GM21526 (cell line): ENCODE measurements around the gene RFK.

Experiments
- ATAC-seq: cut with Tn5 transposase; IDR thresholded peaks from one replicate; pipeline ENCODE4 v1.9.1; 2021; ENCODE audit warnings: moderate library complexity; ENCODE audit not compliant: unreplicated experiment, low FRiP score

RFK gene

DNA sequence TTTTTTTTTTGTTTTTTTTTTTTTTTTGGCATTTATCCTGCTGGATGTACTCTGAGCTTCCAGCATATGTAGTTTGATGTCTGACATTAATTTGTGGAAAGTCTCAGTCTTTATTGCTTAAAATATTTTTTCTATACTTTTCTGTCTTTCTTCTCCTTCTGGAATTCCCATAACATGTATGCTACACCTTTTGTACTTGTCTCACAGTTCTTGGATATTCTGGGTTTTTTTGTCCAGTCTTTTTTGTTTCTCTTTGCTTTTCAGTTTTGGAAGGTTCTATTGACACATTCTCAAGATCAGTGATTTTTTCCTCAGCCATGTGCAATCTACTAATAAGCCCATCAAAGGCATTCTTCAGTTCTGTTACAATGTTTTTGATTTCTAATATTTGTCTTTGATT is 19.4 kb upstream of the RFK start:
- no peak for ATAC-seq

DNA sequence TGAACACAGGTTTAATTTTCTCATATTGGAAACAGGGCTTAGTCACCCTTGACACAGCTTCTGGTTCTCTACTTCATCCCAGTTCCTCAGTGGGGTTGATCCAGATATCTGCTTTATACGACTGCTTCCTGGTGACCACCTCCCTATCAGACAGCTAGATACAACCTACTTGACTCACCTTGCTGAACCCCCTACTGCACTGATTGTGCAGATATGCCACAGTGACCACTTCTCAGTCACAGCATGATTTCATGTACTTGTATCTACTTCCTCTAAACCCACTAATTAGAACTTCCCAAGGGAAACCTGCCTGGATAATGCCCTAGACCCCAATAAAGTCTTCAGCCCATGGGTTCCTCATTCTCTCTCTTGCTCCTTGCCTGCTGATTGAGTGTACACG is 18.4 kb upstream of the RFK start:
- ATAC-seq: no peak

DNA sequence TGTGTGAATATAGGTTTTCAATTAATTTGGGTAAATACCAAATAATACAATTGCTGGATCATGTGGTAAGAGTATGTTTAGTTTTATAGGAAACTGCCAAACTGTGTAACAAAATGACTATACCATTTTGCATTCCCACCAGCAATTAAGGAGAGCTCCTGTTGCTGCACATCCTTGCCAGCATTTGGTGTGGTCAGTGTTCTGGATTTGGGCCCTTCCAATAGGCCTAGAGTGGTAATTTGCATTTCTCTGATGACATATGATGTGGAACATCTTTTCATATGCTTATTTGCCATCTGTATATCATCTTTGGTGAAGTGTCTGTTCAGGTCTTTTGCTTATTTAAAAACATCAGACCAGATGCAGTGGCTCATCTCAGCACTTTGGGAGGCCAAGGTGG is 11.6 kb upstream of the RFK start:
- ATAC-seq: no peak

DNA sequence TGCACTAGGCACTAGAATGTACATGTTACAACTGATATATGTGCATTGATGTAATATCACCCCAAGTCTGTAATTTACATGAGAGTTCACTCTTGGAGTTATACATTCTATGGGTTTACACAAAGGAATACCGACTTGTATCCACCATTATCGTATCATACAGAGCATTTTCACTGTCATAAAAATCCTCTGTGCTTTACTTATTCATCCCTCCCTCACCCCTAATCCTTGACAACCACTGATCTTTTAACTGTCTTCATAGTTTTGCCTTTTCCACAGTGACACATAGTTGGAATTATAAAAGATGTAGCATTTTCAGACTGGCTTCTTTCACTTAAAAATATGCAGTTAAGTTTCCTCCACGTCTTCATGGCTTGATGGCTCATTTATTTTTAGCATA is 11.1 kb upstream of the RFK start:
- ATAC-seq: no peak

DNA sequence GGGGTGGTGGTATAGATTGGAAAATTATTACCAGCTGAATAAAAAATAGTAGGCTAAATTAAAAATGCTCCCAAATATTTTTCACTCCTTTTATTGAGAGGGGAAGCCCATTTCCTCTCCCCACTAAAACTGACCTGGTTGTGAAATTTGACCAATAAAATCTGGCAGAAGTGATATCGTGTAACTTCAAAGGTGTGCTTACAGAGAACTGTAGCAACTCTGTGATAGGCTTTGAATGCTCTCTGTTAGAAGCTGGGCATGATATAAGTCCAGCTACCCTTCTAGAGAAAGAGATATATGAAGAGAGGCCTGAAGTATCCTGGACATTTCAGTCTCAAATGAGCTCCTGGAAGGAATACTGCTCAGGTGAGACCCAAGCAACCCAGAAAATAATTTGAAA is 10.2 kb upstream of the RFK start:
- no peak for ATAC-seq

DNA sequence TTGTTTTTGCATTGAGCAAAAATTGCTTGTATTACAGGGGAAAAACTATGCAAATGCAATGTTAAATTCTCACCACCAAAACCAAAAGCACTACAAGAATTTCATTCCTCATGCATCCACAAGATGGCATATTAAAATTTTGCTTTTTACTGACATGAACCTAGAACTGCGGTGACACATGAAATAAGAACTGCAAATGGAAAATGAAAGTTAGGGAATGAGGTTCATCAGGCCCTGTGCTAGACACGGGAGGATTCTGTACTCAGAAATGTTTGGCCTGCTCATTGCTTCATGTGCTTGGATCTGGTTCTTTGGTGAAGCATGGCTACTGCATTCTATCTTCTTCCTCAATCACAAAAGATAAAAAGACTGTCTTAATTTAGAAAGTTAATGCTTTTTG is 9.1 kb upstream of the RFK start:
- peak; percentile 80 for ATAC-seq

DNA sequence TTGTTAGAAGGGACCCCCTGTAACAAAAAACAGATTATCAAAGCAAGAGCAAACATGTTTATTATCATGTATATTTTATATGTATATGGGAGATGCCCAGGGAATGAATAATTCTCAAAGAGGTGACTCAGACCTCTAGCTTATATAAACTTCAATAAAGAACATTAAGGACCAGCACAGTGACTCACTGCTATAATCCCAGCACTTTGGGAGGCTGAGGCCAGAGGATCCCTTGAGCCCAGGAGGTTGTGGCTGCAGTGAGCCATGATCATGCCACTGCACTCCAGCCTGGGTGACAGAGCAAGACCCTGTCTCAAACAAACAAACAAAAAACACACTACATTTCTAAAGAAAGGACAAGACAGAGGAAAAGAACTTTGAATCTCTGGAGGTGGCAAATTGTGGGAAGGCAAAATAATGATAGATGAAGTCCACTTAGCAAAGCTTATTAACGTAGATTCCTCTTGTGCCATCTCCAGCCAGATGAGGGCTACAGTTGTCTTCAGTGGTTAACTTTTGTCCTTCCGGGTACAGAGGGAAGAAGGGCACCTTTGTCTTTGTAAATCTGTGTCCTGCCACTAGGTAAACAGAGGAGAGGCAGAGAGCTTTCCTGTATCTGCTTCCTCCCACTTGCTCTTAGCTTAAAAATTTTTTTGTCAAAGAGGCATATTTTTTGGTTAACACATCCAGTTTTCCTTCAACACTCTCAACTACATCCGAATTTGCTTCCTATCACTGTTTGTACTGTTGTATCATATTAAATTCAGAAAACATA is 7.5 kb upstream of the RFK start:
- ATAC-seq: no peak

DNA sequence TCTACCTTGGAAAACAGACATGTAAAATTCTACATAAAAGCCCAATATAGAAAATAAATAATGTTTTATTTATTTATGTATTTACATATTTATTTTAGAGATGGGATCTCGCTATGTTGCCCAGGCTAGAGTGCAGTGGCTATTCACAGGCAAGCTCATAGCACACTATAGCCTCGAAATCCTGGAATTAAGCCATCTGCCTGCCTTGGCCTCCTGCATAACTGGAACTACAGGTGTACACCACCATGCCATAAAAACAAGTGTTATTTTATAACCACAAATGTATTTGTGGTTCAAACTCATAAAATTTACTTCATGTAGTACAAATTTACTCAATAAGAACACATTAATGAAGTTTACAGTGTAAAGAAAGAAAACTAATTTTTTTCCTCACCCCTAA is 7.0 kb upstream of the RFK start:
- ATAC-seq: no peak

DNA sequence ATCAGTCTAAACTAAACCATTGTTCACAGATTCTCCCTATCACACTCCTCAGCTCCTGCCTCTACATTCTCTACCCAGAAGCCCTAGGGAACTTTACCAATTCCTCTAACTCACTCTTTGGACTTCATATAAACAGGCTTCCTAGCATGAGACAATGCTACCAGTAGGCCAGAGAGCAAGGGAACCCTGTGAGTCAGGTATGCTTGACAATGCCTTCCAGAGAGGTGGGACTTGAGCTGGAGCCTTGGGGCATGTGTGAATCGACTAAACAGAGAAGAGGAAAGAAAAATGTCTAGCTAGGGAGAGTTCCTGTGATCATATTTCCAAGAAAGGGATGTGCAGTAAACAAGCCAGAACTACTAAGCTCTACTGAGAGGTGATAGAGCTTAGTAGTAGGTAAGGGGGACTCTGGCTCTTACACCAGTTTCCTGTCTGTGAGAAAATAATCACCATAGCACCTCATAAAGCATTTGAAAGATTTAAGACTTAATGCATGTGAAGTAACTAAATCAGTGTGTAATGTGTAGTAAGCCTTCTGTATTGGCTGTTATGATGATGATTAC is 6.4 kb upstream of the RFK start:
- no peak for ATAC-seq

DNA sequence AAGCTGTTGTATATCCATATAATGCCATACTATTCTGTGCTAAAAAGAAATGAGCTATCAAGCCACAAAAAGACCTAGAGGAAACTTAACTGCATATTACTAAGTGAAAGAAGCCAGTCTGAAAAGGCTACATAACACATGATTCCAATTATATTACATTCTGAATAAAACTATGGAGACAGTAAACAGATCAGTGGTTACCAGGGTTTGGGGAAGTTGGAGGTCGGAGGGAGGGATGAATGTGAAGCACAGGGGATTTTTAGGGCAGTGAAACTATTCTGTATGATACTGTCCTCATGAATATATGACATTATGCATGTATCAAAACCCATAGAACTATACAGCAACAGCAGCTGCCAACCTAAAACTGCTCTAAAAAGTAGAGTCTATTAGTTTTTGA is 5.6 kb upstream of the RFK start:
- ATAC-seq: no peak

DNA sequence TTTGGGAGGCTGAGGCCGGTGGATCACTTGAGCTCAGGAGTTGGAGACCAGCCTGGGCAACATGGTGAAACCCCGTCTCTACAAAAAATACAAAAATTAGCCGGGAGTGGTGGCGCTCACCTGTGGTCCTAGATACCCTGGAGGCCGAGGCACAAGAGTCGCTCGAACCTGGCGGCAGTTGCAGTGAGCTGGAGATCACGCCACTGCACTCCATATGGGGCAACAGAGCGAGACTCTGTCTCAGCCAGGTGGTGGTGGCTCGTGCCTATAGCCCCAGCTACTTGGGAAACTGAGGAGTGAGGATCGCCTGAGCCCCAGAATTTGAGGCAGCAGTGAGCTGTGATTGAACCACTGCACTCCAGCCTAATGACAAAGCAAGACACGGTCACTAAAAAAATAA is 2.4 kb upstream of the RFK start:
- no peak for ATAC-seq

DNA sequence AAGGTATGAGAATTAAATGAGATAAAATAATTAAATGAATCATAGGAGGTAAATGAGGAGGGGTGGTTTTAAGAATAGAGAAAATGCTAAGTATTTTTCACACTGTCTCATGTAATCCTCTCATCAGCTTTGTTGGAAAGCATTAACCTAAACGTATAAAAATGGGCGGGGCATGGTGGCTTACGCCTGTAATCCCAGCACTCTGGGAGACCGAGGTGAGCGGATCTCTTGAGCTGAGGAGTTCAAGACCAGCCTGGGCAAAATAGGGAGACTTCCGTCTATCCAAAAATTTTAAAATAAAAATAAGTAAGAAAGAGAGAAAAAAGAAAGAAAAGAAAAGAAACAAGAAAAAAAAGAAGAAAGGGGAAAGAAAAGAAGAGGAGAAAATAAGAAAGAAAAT is 1.9 kb upstream of the RFK start:
- ATAC-seq: no peak

DNA sequence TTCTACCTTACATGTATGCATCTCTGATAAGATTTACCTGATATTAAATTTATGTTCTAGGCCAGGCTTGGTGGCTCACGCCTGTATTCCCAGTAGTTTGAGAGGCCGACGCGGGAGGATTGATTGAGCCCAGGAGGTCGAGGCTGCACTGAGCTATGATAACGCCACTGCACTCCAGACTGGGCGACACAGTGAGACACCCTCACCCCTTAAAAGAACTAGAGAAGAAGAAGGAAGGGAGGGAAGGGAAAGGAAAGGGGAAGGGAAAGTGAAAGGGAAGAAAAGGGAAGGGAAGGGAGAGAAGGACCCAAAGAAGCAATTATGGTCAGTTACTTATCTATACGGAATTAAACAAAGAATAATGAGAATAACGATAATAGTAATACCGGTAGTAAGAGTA is 1.2 kb upstream of the RFK start:
- no peak for ATAC-seq

DNA sequence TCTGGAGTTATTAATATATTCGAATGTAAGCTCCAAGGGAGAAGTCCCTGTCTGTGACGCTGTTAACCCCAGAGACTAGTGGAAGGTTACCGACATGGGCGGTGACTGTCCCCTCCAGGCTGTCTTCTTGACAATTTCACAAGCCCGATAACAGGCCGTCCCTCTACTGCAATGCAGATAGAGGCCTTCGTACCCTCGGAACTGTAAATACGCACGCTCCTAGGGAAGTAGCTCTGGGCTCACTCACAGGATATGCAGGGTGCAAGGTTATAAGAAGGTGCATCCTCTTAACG is 680 bp upstream of the RFK start:
- ATAC-seq: peak; percentile 59

DNA sequence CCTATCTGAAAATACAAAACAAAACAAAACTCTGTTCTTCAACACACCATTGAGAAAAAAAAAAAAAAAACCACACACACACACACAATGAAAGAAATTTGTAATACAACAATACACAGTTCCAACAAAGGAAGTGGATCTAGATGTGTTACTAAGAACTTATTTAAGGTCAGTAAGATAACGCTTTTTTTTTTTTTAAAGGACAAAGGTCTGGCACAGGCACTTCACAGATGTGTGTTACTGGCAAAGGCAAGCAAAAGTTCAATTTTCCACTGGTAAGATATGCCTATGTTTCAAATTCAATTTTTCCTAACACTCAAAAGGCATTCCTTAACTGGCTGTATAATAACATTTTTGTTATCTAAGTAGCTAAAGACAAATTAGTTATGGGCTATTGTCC is 3.6 kb downstream of the RFK start:
- ATAC-seq: no peak

DNA sequence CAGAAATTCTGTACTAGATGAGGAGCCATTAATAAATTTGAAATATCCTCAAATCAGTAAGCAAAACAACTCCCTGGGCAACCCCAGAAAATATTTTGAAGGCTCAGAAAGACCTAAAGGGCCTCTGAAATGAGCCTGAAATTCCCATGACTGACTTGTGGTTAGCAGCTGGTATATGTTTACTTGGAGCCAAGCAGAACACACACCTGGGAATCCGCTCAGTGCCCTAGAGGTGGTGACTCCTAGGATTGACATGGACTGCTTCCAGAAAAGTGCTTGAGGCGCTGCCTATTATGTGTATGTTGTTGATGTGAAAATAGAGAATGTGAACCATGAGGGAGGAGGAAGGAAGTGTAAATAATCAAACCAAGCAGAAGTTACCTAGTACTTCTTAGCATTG is 14.7 kb downstream of the RFK start:
- no peak for ATAC-seq

DNA sequence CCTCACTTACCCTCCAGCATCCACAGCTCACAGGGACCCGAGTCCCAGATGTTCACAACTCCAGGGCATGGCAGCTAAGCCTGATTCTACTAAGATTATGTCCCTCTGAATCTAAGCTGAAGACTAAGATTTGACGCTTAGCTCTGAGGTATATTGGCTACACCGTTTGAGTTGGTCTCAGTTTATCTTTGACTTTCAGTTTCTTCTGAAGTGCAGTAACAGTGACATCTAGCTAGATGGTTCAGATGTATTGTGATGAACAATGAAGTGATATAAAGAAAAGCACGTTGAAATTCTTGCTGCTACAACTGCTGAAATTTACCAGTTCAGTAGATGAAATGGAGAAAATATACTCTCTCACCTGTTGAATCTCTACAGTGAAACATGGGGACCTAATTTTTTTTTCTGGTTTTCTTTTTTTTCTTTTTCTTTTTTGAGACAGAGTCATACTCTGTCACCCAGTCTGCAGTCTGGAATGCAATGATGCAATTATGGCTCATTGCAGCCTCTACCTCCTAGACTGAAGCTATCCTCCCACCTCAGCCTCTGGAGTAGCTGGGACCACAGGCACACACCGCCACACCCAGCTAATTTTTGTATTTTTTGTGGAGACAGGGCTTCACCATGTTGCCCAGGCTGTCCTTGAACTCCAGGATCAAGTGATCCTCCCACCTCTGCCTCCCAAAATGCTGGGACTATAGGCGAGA is 15.7 kb downstream of the RFK start:
- no peak for ATAC-seq

DNA sequence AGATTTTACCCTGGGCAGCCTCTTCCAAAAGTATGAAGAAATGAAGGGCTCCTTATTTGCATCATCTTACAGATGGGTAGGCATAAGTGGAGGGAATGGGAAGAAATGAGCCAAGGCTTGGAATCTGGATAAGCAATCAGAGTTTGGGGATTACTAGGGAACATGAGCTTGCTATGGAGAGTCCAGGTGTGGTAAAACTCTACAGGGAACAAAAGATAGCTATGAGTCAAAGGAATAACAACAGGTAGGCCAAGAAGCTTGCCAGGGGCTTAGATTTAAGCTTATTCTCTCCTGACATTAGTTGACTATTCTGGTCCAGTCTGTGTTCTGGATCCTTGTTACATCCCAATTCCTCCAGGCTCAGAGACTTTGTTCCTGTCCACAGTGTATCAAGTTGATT is 16.4 kb downstream of the RFK start:
- no peak for ATAC-seq

DNA sequence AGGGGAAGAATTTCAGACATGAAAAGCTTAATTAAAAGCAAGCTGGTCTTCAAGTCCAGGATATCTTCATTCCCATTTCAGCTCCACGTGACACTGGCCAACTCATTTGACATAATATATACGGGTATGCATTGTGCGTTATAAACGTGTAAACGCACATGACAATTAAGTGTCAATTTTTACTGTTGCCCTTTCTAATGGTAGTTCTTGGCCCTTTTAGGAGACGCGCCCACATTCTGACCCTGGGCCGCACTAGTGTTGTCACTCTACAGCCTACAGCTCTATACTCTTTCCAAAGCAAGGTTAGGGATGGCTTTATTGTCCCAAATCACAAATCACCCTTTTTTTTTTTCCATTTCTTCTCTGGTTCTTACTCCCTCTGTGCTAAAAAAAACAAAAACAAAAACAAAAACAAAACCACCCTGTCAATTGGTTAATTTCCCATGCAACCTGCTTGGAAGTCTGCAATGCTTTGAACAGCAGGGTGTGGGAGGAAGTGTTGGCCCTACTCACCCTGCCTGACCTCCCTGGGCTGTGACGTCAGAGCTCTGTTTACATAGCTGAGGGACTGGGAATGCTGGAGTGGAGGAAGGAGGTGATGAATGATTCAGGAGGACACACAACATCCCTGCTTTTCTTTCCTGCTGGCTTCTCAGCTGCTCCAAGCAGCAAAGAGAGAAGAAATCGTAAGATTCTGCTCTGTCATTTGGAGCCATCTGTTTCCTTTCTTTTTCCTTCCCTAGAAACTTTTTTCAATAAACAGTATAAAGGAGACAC is 19.3 kb downstream of the RFK start:
- no peak for ATAC-seq

DNA sequence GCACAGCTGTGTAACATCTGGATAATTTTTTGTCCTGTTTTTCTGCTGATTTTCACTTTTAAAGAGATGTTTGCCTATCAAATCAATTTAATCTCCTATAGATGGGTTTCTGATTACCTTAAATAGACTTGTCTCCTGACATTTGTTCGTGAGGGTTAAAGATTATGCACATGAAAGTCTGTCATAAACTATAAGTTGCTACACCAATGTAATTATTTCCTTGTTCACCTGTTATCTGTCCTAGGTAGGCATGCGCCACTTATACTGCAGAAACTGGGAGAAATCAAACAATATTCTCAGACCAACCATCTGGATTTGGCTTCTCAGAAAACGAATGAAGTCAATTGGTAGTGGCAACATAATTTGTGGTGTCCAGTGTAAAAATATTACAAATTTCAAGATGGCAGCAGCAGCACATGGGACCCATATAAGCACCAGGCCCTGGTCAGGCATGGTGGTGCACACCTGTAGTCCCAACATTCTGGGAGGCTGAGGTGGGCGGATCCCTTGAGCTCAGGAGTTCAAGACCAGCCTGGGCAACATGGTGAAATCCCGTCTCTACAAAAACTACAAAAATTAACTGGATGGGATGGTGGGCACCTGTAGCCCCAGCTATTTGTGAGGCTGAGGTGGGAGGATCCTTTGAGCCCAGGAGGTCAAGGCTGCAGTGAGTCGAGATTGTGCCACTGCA is 20.3 kb downstream of the RFK start:
- ATAC-seq: no peak

DNA sequence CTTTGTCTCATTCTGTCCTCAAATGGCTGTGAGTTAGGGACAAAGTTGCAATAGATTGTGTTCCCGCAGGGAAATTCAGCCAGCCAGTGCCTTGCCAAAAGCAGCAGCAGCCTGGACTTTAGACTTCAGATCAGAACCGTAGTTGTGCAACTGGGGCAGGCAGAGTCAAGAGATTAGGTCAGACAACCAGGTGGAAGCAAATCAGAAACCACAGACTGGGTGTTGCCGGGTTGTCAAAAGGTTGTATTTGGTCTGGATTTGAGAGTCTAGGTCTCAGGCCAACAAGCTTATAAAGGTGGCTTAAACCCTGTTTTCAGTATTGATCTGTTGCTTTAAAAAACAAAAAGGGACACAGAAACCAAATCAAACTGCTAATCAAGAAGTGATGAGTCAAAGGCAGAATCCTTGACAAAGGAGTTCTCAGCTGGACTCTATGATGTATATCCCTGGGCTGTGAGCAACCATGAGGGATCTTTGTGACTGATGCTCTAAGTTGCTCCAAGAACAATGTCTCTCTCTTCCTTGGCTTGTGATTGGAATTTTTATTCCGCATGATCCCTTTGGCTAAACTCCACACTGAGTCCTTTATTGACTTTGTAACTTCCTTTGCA is 20.9 kb downstream of the RFK start:
- ATAC-seq: no peak
